Transverse colon (tissue), 4 donors: ENCODE data around the gene C1orf226. TPM values are rescaled to one million over a fixed set of nuclear protein-coding genes. Genes with fewer than 3 reads are reported as not detected.

Experiments used
- DNase-seq: peaks from one replicate; pipeline ENCODE4 v3.0.0-alpha.2; 2019
- H3K27ac ChIP-seq, 4 donors: fragments of 200-600 bp; sonication (generic); 2 replicates each; pipeline ENCODE4 v1.5.1; 2016 to 2018; ENCODE audit warnings: inconsistent platforms in 4 of 4
- H3K27me3 ChIP-seq: fragments of 200-600 bp; sonication (generic); 2 replicates; pipeline ENCODE4 v1.5.1; 2017; ENCODE audit warnings: inconsistent platforms
- H3K36me3 ChIP-seq, 4 donors: fragments of 200-600 bp; sonication (generic); 2 replicates each; pipeline ENCODE4 v1.5.1; 2017 to 2019; ENCODE audit warnings: inconsistent platforms in 4 of 4
- H3K4me1 ChIP-seq, 4 donors: fragments of 200-600 bp; sonication (generic); 2 replicates each; pipeline ENCODE4 v1.5.1; 2017 to 2020; ENCODE audit warnings: inconsistent platforms in 4 of 4
- H3K4me3 ChIP-seq, 4 donors: fragments of 200-600 bp; sonication (generic); 1 replicate in 1 of 4; 2 replicates in 3 of 4; pipeline versions ENCODE4 v1.5.1 to v1.6.1; 2017 to 2019; ENCODE audit warnings: inconsistent platforms in 4 of 4
- H3K9me3 ChIP-seq, 2 donors: fragments of 200-600 bp; sonication (generic); 2 replicates each; pipeline ENCODE4 v1.5.1; 2017 to 2019; ENCODE audit warnings: inconsistent platforms in 2 of 2
- EP300 ChIP-seq: sonication (generic); formaldehyde crosslinking; IDR thresholded peaks from one replicate; pipeline ENCODE4 v1.6.1; 2017; ENCODE audit warnings: antibody characterized with exemption, low read depth
- POLR2A ChIP-seq: fragments of 450-650 bp; IDR thresholded peaks from one replicate; pipeline ENCODE4 v1.6.1; 2016; ENCODE audit warnings: antibody characterized with exemption, mild to moderate bottlenecking, moderate library complexity
- POLR2AphosphoS5 ChIP-seq, 3 donors: sonication (generic); formaldehyde crosslinking; IDR thresholded peaks; one replicate each; pipeline ENCODE4 v1.6.1; 2016; ENCODE audit warnings: antibody characterized with exemption in 3 of 3
- WGBS, 2 donors: methylation state at CpG; one replicate each; pipeline ENCODE4 v1.1.5; 2018; ENCODE audit warnings: low coverage in 1 of 2; 5-methylcytosine and 5-hydroxymethylcytosine counted together
- in situ Hi-C, 4 donors: fragments of 200-750 bp; cut with MboI; loops; one replicate each; pipeline versions ENCODE4 v1.15.0 to v1.15.1; 2017; ENCODE audit warnings: low sequenced_read_pairs in 3 of 4, low pct_ligation_motif_present in 1 of 4, low pct_unique_long_range_greater_than_20kb in 1 of 4
- intact Hi-C: fragments of 100-400 bp; cut with DNase I; formaldehyde crosslinking; loops from one replicate; pipeline ENCODE4 v1.15.1; 2023; ENCODE audit warnings: low total_unique reads
- total RNA-seq, 4 donors: library from RNA; depleted of rRNA; stranded (reverse); fragments of >200 nt; gene quantifications; one replicate each; pipeline ENCODE4 v1.1.0, GENCODE V29; 2016
- TF ChIP-seq, protein P1 (sequence below), 5 experiments: fragments of 200-600 bp in 3 of 5; fragments of 450-650 bp in 2 of 5; sonication (generic) in 3 of 5; IDR thresholded peaks; 1 replicate in 2 of 5; 2 replicates in 3 of 5; pipeline ENCODE4 v1.5.1; 2016 to 2017; ENCODE audit warnings: antibody characterized with exemption in 5 of 5, inconsistent platforms in 3 of 5, mild to moderate bottlenecking in 2 of 5, moderate library complexity in 1 of 5

C1orf226 gene
- total RNA-seq, 4 donors from 2014 or later = 13.1 to 20.3 (median 16.7) TPM

GRCh38 chr1:162397943-162398560, 16.5 kb downstream of the C1orf226 start:
- no peaks in the 10 kb centered on the region for H3K36me3 ChIP-seq
- H3K4me1 ChIP-seq = no peaks in the 10 kb centered on the region
- DNase-seq = no peak
- WGBS, 2 donors = 76 to 100% methylated on average over 1 to 3 of the region's 3 CpGs
- H3K9me3 ChIP-seq = no peaks in the 10 kb centered on the region
- intact Hi-C loops (loop anchor here (5.0 kb wide), 1 partner anchor 341 kb away; no protein-coding TSS in a partner anchor), in situ Hi-C loops (loop anchor here in 2 of 4 donors (10.0 to 25.0 kb wide), 2 partner anchors 343 to 611 kb away; no protein-coding TSS in a partner anchor)
- no peak overlapping the region for H3K27ac ChIP-seq
- peaks cover 8% of the 10 kb centered on the region for H3K27me3 ChIP-seq
- TF ChIP-seq, protein P1, sequence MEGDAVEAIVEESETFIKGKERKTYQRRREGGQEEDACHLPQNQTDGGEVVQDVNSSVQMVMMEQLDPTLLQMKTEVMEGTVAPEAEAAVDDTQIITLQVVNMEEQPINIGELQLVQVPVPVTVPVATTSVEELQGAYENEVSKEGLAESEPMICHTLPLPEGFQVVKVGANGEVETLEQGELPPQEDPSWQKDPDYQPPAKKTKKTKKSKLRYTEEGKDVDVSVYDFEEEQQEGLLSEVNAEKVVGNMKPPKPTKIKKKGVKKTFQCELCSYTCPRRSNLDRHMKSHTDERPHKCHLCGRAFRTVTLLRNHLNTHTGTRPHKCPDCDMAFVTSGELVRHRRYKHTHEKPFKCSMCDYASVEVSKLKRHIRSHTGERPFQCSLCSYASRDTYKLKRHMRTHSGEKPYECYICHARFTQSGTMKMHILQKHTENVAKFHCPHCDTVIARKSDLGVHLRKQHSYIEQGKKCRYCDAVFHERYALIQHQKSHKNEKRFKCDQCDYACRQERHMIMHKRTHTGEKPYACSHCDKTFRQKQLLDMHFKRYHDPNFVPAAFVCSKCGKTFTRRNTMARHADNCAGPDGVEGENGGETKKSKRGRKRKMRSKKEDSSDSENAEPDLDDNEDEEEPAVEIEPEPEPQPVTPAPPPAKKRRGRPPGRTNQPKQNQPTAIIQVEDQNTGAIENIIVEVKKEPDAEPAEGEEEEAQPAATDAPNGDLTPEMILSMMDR (IDR thresholded peaks at IDR 0.05) = no peak
- TF ChIP-seq POLR2AphosphoS5 (IDR thresholded peaks at IDR 0.05) = no peak
- TF ChIP-seq POLR2A = no peak
- no peak for TF ChIP-seq EP300
- H3K4me3 ChIP-seq = no peak overlapping the region

DNA sequence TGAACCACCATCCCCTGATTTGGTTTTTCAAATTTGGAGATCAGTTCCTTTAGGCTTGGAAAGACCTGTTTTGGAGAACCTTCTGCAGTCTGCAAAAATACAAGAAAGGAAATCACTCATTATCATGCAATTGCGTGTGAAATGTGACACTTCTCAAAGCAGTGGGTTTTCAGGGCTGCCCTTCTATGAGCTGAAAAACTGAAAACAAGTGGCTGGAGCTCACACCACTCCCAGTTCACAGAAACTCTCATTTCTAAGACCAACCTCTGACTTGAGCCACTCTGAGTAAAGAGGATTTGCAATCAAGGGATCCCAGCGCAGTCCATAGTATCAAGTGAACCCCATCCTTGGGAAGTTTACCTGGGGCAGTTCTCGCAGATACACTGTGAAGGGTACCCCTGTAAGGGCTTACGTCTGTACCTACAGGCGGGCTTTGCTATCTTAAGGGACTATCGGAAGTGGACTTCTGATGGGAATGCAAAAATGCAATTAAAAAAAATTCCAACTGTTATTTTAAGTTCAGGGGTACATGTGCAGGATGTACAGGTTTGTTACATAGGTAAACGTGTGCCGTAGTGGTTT, 17.6 kb downstream of the C1orf226 start:
- in situ Hi-C loops = loop anchor here in 2 of 4 donors (10.0 to 25.0 kb wide), 2 partner anchors 344 to 612 kb away; no protein-coding TSS in a partner anchor

DNA sequence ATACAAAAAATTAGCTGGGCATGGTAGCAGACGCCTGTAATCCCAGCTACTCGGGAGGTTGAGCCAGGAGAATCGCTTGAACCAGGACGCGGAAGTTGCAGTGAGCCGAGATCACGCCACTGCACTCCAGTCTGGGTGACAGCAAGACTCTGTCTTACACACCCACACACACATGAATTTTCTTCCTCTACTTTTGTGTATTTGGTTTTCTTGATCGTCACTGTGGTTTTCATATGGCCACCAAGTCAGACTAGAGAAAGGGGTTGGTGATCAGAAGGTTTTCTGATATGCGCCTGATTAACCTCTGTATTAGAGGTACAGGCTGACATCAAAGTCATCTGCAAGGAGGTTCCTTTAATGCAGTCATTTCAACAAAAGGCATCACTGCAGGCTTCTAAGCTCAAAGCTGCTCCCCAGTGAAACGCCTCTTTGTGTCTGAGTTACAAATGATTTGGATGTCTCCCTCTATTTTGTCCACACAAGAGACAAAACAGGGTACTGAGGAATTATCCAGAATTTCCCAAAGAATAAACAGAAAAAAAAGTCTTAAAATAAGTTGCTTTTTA, 19.3 kb downstream of the C1orf226 start:
- WGBS, 2 donors = 86 to 89% methylated on average over 10 of the region's 10 CpGs
- Histone ChIP-seq H3K4me3 (no peak overlapping the region), H3K27me3 (no peaks in the 10 kb centered on the region), H3K9me3 (no peaks in the 10 kb centered on the region), H3K27ac (no peak overlapping the region), H3K36me3 (no peaks in the 10 kb centered on the region), H3K4me1 (no peaks in the 10 kb centered on the region)
- in situ Hi-C loops (no loop called here), intact Hi-C loops (no loop called here)
- TF ChIP-seq, protein P1 (IDR thresholded peaks at IDR 0.05) = no peak
- TF ChIP-seq POLR2A (no peak), EP300 (no peak), POLR2AphosphoS5 (IDR thresholded peaks at IDR 0.05) (no peak)
- no peak for DNase-seq

More for the DNA sequence above, 17.6 kb downstream of the C1orf226 start:
- Histone ChIP-seq H3K36me3 (no peaks in the 10 kb centered on the region), H3K4me3 (no peak overlapping the region), H3K4me1 (no peaks in the 10 kb centered on the region), H3K27me3 (peaks cover 8% of the 10 kb centered on the region), H3K9me3 (no peaks in the 10 kb centered on the region), H3K27ac (no peak overlapping the region)
- intact Hi-C loops = loop anchor here (5.0 kb wide), 1 partner anchor 342 kb away; no protein-coding TSS in a partner anchor
- 83 to 84% methylated on average over 2 to 8 of the region's 8 CpGs for WGBS, 2 donors
- DNase-seq = no peak
- TF ChIP-seq POLR2A (no peak), POLR2AphosphoS5 (IDR thresholded peaks at IDR 0.05) (no peak), EP300 (no peak)
- TF ChIP-seq, protein P1 (IDR thresholded peaks at IDR 0.05) = no peak

DNA sequence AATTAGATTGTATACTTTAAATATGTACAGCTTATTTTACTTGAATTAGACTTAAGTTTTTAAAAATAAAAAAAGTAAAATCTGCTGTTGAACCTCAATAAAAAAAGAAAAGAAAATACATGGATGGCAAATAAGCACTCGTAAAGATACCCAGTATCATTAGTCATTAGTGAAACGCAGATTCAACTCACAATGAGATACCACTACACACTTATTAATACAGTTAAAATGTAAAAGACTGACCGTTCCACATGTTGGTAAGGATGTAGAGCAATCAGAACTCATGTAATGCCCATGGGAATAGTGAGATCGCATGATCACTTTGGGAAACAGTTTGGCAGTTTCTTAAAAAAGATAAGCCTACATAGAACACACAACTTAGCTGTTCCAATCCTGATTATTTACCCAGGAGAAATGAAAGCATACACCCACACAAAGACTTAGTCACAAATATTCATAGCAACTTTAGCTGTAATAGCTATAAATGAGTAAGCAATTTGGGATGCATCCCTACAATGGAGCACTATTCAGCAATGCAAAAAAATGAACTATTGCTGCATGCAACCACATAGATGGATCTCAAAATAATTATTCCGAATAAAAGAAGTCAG, 23.1 kb downstream of the C1orf226 start:
- no peak for DNase-seq
- in situ Hi-C loops = no loop called here
- 76 to 93% methylated on average over 5 of the region's 5 CpGs for WGBS, 2 donors

More for the DNA sequence above, 23.1 kb downstream of the C1orf226 start:
- intact Hi-C loops = no loop called here
- TF ChIP-seq, protein P1 (IDR thresholded peaks at IDR 0.05) = no peak
- Histone ChIP-seq H3K9me3 (no peaks in the 10 kb centered on the region), H3K27ac (no peak overlapping the region), H3K27me3 (no peaks in the 10 kb centered on the region), H3K4me3 (no peak overlapping the region), H3K4me1 (no peaks in the 10 kb centered on the region), H3K36me3 (no peaks in the 10 kb centered on the region)
